T-cell (primary cell): ENCODE results near the gene AGO3. TPM values are rescaled to one million over a fixed set of nuclear protein-coding genes. Genes with fewer than 3 reads are reported as not detected.
A peak's percentile ranks its signal among the peaks of the same experiment; 100 is the strongest.

Experiments
- ATAC-seq, 4 experiments: fragments of 200-7000 bp in 3 of 4; fragments of 150-1000 bp in 1 of 4; cut with Tn5 transposase; replicated peaks in 1 of 4; 1 replicate in 3 of 4; 2 replicates in 1 of 4; pipeline ENCODE4 v1.10.0; 2021; ENCODE audit warnings: moderate library complexity in 3 of 4, mild to moderate bottlenecking in 2 of 4, moderate number of reproducible peaks in 1 of 4
- CTCF ChIA-PET, 2 donors: fragments of 300-600 bp; sonication (Branson Sonifier 250); formaldehyde crosslinking; loops; one replicate each; lab custom pipeline; 2022; ENCODE audit warnings: antibody characterized with exemption in 2 of 2; lab: Charles Lee
- POLR2A ChIA-PET, 2 donors: fragments of 300-600 bp; sonication (Branson Sonifier 250); formaldehyde crosslinking; loops; one replicate each; lab custom pipeline; 2022; ENCODE audit warnings: antibody characterized with exemption in 2 of 2; lab: Charles Lee
- DNase-seq, 35 experiments: peaks; one replicate each; pipeline versions ENCODE4 v3.0.0 to v3.0.0-alpha.2; 2013 to 2023
- H3K27ac ChIP-seq: one replicate; pipeline ENCODE4 v1.5.1; 2013; ENCODE audit warnings: low read length
- H3K27me3 ChIP-seq, 2 experiments: replicated peaks in 1 of 2; 1 replicate in 1 of 2; 2 replicates in 1 of 2; pipeline versions ENCODE4 v1.6.1 to v1.7.0; 2013; ENCODE audit warnings: low read length in 1 of 2, mixed read lengths in 1 of 2; ENCODE audit not compliant: control insufficient read depth in 2 of 2, insufficient read depth in 2 of 2; ENCODE audit errors: extremely low read depth in 1 of 2
- H3K36me3 ChIP-seq, 2 donors: 1 replicate in 1 of 2; 2 replicates in 1 of 2; pipeline versions ENCODE4 v1.6.1 to v1.7.0; 2013; ENCODE audit warnings: low read length in 1 of 2; ENCODE audit not compliant: control insufficient read depth in 2 of 2, insufficient read depth in 1 of 2; ENCODE audit errors: extremely low read depth in 1 of 2
- H3K4me1 ChIP-seq, 2 experiments: 1 replicate in 1 of 2; 2 replicates in 1 of 2; pipeline versions ENCODE4 v1.6.1 to v1.7.0; 2013; ENCODE audit warnings: low read length in 2 of 2, mixed read lengths in 1 of 2; ENCODE audit not compliant: insufficient read depth in 2 of 2, control insufficient read depth in 1 of 2; ENCODE audit errors: extremely low read depth in 1 of 2
- H3K4me3 ChIP-seq, 2 donors: 1 replicate in 1 of 2; 2 replicates in 1 of 2; pipeline versions ENCODE4 v1.5.1 to v1.7.0; 2013; ENCODE audit warnings: mild to moderate bottlenecking in 2 of 2, low read length in 1 of 2, moderate library complexity in 1 of 2; ENCODE audit not compliant: control insufficient read depth in 1 of 2; ENCODE audit errors: extremely low read depth in 1 of 2
- H3K9me3 ChIP-seq: 2 replicates; pipeline ENCODE4 v1.7.0; 2013
- H3K27ac Mint-ChIP-seq, 2 donors: one replicate each; pipeline ENCODE4 v1.8.0; 2020 to 2021; ENCODE audit warnings: mild to moderate bottlenecking in 2 of 2, mixed read lengths in 2 of 2
- H3K27me3 Mint-ChIP-seq, 2 donors: one replicate each; pipeline ENCODE4 v1.8.0; 2021 to 2022; ENCODE audit warnings: mixed read lengths in 2 of 2
- H3K36me3 Mint-ChIP-seq: one replicate; pipeline ENCODE4 v1.8.0; 2021; ENCODE audit warnings: mixed read lengths
- H3K4me1 Mint-ChIP-seq, 3 donors: one replicate each; pipeline ENCODE4 v1.8.0; 2020 to 2022; ENCODE audit warnings: mixed read lengths in 3 of 3, mild to moderate bottlenecking in 1 of 3
- H3K4me3 Mint-ChIP-seq, 3 donors: one replicate each; pipeline ENCODE4 v1.8.0; 2020 to 2022; ENCODE audit warnings: mild to moderate bottlenecking in 3 of 3, mixed read lengths in 3 of 3, moderate library complexity in 3 of 3
- H3K9me3 Mint-ChIP-seq, 3 donors: one replicate each; pipeline ENCODE4 v1.8.0; 2020 to 2022; ENCODE audit warnings: mixed read lengths in 3 of 3
- WGBS: methylation state at CpG from one replicate; pipeline ENCODE4 v1.1.5; 2013; ENCODE audit warnings: missing lambda C conversion rate; ENCODE audit not compliant: insufficient coverage; 5-methylcytosine and 5-hydroxymethylcytosine counted together
- total RNA-seq, 35 experiments: library from RNA in 6 of 35; stranded (reverse) in 6 of 35; fragments of 120-200 nt in 1 of 35; gene quantifications; one replicate each; pipeline versions ENCODE4 v1.2.1 to v1.2.4 and lab custom pipeline; 2013 to 2026

AGO3 gene
- total RNA-seq, 5 donors from 2014 or later (not counting 1 experiment from before 2014, with no cell fraction given) = 33.4 to 44.0 (median 37.5) TPM

DNA sequence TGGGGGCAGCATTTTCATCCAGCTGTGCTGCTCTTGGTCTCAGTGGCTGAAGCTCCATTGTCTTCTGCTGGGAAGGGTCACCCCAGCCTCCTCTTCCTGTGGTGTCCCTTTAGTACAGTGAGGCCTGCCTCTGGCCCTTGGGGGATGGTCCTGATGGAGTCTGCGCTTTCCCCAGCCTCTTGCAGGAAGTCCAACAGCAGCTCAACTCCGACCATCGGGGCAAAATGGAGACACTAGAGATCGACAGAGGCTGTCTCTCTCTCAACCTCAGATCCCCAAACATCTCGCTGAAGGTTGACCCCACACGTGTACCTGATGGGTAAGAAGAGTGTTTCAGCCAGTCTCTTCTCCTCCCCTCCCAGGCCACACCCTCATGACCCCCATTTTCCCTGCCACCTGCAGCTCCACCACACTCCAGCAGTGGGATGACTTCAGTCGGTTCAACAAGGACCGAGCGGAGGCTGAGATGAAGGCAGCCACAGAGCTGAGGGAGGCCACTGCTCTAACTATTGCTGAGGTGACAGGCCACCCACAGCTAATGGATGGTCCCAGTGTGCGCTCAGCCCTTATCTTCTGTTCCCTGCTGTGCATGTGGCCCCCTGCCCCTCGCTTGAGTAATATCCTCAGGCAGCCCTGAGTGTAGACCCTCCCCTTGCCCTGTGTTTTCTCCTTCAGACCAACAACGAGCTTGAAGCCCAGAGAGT is 155.8 kb downstream of the AGO3 start:
- Histone ChIP-seq H3K36me3 (peaks cover 3 to 7% of the 10 kb centered on the region in 2 donors), H3K4me1 (peaks cover 8 to 39% of the 10 kb centered on the region in 2 experiments), H3K4me3 (no peak overlapping the region), H3K27me3 (peaks cover 0 to 56% of the 10 kb centered on the region in 2 experiments), H3K27ac (no peak overlapping the region), H3K9me3 (no peaks in the 10 kb centered on the region)
- no peaks in the 10 kb centered on the region for H3K36me3 Mint-ChIP-seq
- peaks cover 22 to 28% (median 23%) of the 10 kb centered on the region in 3 donors for H3K4me1 Mint-ChIP-seq
- ChIA-PET CTCF (interaction anchor here in 1 of 2 donors (0.6 kb wide), 1 partner anchor 12 kb away, joined by 3 read pairs; no protein-coding TSS in a partner anchor), POLR2A (no interaction called here)
- peaks cover 23 to 39% of the 10 kb centered on the region in 2 donors for H3K27me3 Mint-ChIP-seq
- ATAC-seq = no peak
- no peak for DNase-seq
- no peaks in the 10 kb centered on the region for H3K9me3 Mint-ChIP-seq
- peak overlapping the region; percentile 48 to 63 (median 61) for H3K4me3 Mint-ChIP-seq
- 94% methylated on average over 6 of the region's 12 CpGs for WGBS
- H3K27ac Mint-ChIP-seq = no peak overlapping the region

DNA sequence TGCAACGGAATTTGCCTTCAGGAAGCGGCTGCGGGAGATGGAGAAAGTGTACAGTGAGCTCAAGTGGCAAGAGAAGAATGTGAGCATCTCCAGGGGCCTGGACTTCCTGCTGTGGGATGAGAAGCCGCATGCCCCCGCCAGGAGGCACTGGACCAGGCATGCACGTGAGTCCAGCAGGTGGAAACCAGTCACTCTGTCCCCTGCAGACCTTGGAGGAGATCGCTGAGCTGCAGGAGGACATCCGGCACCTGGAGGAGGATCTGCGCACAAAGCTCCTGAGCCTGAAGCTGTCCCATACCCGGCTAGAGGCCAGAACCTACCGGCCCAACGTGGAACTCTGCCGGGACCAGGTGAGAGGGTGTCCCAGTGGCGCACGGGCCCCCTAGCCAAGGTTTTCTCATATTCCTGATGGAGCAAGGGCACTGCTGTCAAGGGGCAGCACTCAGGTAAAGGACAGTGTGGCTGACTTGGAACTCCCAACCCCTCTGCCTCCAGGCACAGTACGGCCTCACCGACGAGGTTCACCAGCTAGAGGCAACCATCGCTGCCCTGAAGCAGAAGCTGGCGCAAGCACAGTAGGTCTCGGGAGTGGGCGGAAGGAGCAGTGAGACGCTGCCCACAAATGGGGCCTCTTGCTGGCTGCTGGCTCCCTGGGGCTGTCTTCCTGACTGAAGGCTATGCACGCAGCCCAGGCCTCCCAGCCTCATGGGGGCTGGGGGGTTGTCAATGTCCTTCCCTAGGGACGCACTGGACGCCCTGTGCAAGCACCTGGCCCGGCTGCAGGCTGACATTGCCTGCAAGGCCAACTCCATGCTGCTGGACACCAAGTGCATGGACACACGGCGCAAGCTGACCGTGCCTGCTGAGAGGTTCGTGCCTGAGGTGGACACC is 156.6 kb downstream of the AGO3 start:
- no peak overlapping the region for H3K4me3 ChIP-seq
- no peak overlapping the region for H3K27ac Mint-ChIP-seq
- peaks cover 15 to 32% of the 10 kb centered on the region in 2 donors for H3K27me3 Mint-ChIP-seq
- peaks cover 8 to 42% of the 10 kb centered on the region in 2 experiments for H3K4me1 ChIP-seq
- H3K4me1 Mint-ChIP-seq = peaks cover 22 to 31% (median 29%) of the 10 kb centered on the region in 3 donors
- H3K27me3 ChIP-seq = peaks cover 0 to 51% of the 10 kb centered on the region in 2 experiments
- H3K9me3 ChIP-seq = no peaks in the 10 kb centered on the region
- ATAC-seq (no peak), DNase-seq (no peak)
- POLR2A ChIA-PET = no interaction called here
- WGBS = 91% methylated on average over 31 of the region's 31 CpGs
- H3K9me3 Mint-ChIP-seq = no peaks in the 10 kb centered on the region
- no peak overlapping the region for H3K27ac ChIP-seq
- peaks cover 3 to 15% of the 10 kb centered on the region in 2 donors for H3K36me3 ChIP-seq
- H3K4me3 Mint-ChIP-seq = peak overlapping the region; percentile 48 to 86 (median 79)
- CTCF ChIA-PET = interaction anchor here in 1 of 2 donors (0.7 kb wide), 1 partner anchor 53 kb away, joined by 5 read pairs; no protein-coding TSS in a partner anchor
- peaks cover 5% of the 10 kb centered on the region for H3K36me3 Mint-ChIP-seq

GRCh38 chr1:36088265-36088576 is 157.3 kb downstream of the AGO3 start:
- H3K4me3 ChIP-seq = peak overlapping the region; percentile 58 to 86
- H3K9me3 Mint-ChIP-seq = no peaks in the 10 kb centered on the region
- H3K36me3 ChIP-seq = peaks cover 3 to 22% of the 10 kb centered on the region in 2 donors
- ATAC-seq (peak in 1 of 4 experiments; percentile 43), DNase-seq (no peak)
- ChIA-PET CTCF (interaction anchor here in 1 of 2 donors (0.7 kb wide), 1 partner anchor 52 kb away, joined by 5 read pairs; no protein-coding TSS in a partner anchor), POLR2A (no interaction called here)
- H3K36me3 Mint-ChIP-seq = peaks cover 12% of the 10 kb centered on the region
- peaks cover 12 to 29% of the 10 kb centered on the region in 2 donors for H3K27me3 Mint-ChIP-seq
- H3K27ac Mint-ChIP-seq = peak overlapping the region in 1 of 2 donors; percentile 72
- peak overlapping the region; percentile 79 to 87 (median 86) for H3K4me3 Mint-ChIP-seq
- peaks cover 22 to 32% (median 30%) of the 10 kb centered on the region in 3 donors for H3K4me1 Mint-ChIP-seq
- H3K4me1 ChIP-seq = peaks cover 8 to 42% of the 10 kb centered on the region in 2 experiments
- WGBS = 10% methylated on average over 4 of the region's 8 CpGs
- H3K9me3 ChIP-seq = no peaks in the 10 kb centered on the region
- peaks cover 0 to 48% of the 10 kb centered on the region in 2 experiments for H3K27me3 ChIP-seq
- peak overlapping the region; percentile 60 for H3K27ac ChIP-seq

DNA sequence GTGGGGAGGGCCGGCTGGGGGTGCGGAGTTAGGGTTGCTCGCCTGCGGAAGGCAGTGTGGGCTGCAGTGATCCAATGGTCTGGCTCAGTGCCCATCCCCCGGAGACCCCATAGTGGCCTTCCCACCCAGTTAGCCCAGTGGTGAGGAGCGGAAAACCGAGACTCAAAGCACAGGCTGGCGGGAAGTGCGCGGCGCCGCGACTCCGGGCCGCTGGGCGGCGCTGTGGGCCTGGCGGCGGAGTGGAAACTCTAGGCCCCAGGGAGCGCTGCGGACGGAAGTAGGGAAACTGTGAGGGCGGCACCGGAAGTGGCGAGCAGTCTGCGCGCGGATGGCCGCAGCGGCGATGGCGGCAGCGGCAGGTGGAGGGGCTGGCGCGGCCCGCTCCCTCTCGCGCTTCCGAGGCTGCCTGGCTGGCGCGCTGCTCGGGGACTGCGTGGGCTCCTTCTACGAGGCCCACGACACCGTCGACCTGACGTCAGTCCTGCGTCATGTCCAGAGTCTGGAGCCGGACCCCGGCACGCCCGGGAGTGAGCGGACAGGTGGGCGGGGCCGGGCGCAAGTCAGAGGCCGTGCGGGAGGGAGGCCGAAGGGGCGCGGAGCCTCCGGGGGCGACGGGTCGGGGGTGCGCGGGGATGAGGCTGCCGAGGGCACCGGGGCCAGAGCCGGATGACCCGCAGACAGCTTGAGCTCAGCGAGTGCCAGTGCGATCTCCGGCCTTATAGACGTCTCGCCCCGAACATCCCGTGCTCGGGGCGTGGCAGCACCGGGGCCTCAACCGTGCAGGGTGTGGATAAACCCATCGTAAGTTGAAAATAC is 157.9 kb downstream of the AGO3 start, which contains the start of gene ADPRS:
Gene ADPRS, plus strand, starts transcription at position 316 of the 816 bp plus-strand sequence. Its CDS starts 13 bp downstream, at position 329.
- POLR2A ChIA-PET = interaction anchor here in 1 of 2 donors (0.6 kb wide), 1 partner anchor 61 kb away, joined by 4 read pairs; no protein-coding TSS in a partner anchor
- H3K27ac ChIP-seq = peak within 1 kb of the TSS; percentile 60
- ATAC-seq (peak; percentile 87 to 93 (median 90)), DNase-seq (peak; percentile 80 to 95 (median 88))
- peaks cover 8 to 45% of the 10 kb centered on the region in 2 experiments for H3K4me1 ChIP-seq
- Mint-ChIP-seq H3K27me3 (peaks cover 12 to 24% of the 10 kb centered on the region in 2 donors), H3K4me1 (peaks cover 22 to 32% (median 30%) of the 10 kb centered on the region in 3 donors), H3K36me3 (peaks cover 14% of the 10 kb centered on the region), H3K27ac (peak within 1 kb of the TSS; percentile 80 to 84), H3K9me3 (no peaks in the 10 kb centered on the region), H3K4me3 (peak within 1 kb of the TSS; percentile 79 to 87 (median 86))
- CTCF ChIA-PET = interaction anchor here in 1 of 2 donors (0.7 kb wide), 1 partner anchor 136 kb away, joined by 3 read pairs; the partner anchor contains the start of gene THRAP3
- no peaks in the 10 kb centered on the region for H3K9me3 ChIP-seq
- peaks cover 0 to 42% of the 10 kb centered on the region in 2 experiments for H3K27me3 ChIP-seq
- H3K36me3 ChIP-seq = peaks cover 3 to 28% of the 10 kb centered on the region in 2 donors
- under 1% methylated on average over 82 of the region's 84 CpGs for WGBS
- H3K4me3 ChIP-seq = peak within 1 kb of the TSS; percentile 70 to 86

- Mint-ChIP-seq H3K4me1 (peaks cover 22 to 29% (median 28%) of the 10 kb centered on the region in 3 donors), H3K27me3 (peaks cover 12 to 23% of the 10 kb centered on the region in 2 donors), H3K36me3 (peaks cover 14% of the 10 kb centered on the region), H3K4me3 (peak overlapping the region; percentile 79 to 87 (median 86)), H3K27ac (peak overlapping the region; percentile 80 to 84), H3K9me3 (no peaks in the 10 kb centered on the region)
- POLR2A ChIA-PET = interaction anchor here in 1 of 2 donors (0.6 kb wide), 1 partner anchor 61 kb away, joined by 4 read pairs; no protein-coding TSS in a partner anchor
- CTCF ChIA-PET = interaction anchor here in 1 of 2 donors (0.7 kb wide), 1 partner anchor 135 kb away, joined by 3 read pairs; the partner anchor contains the start of gene THRAP3
- H3K36me3 ChIP-seq = peaks cover 3 to 35% of the 10 kb centered on the region in 2 donors
- peak overlapping the region; percentile 70 to 86 for H3K4me3 ChIP-seq
- peak in 2 of 35 experiments; percentile 22 to 37 for DNase-seq
- H3K9me3 ChIP-seq = no peaks in the 10 kb centered on the region
- 8% methylated on average over 28 of the region's 32 CpGs for WGBS
- peaks cover 8 to 40% of the 10 kb centered on the region in 2 experiments for H3K4me1 ChIP-seq
- H3K27me3 ChIP-seq = peaks cover 0 to 35% of the 10 kb centered on the region in 2 experiments
- peak overlapping the region; percentile 54 for H3K27ac ChIP-seq
- ATAC-seq = no peak
These were observed 158.7 kb downstream of the AGO3 start for GRCh38 chr1:36089393-36090121.
